NCI-H2171 treated with DMSO at 0.1 percent for 48 hours (cell line): ENCODE data around the gene GET3.
"Not testable (repeated sequence)": the region's sequence is repeated elsewhere in the genome, so short reads cannot be mapped to it uniquely, and the experiment has no call there.

Experiments used
- DNase-seq: peaks from one replicate; lab custom pipeline; 2025; lab: John Stamatoyannopoulos, UW

GET3 gene

GRCh38 chr19:12715929-12716328, 21.4 kb upstream of the GET3 start:
- no peak for DNase-seq

GRCh38 chr19:12720296-12720695, 17.0 kb upstream of the GET3 start:
- no peak for DNase-seq

GRCh38 chr19:12720851-12721655, 16.2 kb upstream of the GET3 start:
- DNase-seq, result no peak

DNA sequence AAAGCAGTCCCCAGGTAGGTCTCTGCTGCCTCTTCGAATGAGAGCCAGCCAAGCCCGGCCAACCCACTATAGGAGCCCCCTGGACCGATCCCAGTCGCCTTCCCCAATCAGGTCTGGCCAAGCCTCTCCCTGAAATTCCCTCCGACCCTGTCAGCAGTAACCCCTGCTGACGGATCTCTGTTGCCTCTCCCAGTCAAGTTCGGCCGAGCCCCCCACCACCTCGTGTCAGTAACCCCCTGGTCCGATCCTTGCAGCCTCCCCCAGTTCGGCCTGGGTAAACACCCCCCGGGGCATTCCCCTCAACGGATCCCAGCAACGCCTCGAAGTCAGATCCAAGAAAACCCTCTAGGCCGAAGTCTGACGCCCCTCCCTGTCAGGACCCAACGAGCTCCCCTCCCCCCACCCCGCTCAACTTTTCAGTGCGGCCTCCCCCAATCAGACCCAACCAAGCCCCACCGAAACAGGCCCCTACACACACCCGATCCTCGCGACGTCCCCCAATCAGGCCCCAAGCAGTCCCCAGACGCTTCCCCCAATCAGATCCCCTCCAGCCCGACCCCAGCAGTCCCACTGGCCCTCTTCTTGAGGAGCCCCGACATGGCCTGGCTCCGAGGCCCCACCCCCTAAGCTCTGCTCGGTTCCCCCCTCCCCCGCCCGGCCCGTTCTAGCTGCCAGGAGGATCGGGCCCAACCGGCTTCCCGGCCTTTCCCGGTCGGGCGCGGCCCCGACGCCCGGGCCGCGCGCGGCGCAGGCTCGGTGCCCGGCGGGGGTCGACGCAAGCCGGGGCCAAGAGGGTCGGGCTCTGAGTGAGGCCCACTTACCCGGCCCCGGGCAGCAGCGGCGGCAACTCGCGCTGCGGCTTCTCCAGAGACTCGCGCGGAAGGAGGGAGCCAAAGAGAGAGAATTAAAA, 15.4 kb upstream of the GET3 start:
- DNase-seq, result peak; percentile 46

DNA sequence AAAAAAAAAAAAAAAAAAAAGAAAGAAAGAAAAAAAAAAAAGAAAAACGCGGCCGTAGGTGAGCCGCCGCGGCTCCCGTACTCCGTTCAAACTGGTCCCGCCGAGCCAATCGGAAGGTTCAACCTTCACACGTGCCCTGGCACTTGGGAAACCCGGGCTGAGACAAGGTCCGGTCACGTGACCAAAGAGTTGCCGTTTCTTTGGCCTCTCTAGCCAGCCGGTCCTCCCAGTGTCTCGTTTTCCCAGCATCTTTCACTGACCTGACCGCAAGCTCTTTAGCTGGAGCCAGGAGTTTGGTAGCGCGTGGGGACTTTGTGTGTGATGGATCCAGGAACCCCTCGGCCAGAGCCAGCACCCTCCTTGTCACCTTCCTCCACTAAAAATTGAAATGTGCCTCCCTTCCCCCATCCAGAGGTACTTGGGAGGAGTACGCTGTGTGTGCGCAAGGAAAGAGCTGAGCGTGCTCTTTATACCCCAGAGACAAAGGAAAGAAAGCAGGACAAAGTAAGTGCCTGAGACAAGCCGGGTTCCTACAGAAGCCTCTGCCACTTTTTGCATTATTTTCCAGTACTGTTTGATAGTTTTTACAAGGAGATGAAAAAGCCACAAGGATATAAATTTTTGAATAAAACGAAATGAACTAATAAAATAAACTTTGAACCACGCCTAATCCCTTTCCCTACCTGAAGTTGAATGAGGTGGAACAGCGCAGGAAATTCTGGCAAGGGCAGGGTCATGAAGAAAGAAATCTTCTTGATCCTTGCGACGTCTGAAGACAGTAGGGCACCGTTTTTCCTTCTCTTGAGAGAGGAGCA, 14.5 kb upstream of the GET3 start:
- DNase-seq, result peak; percentile 98

GRCh38 chr19:12723381-12723640, 14.0 kb upstream of the GET3 start:
- peak; percentile 48 for DNase-seq

DNA sequence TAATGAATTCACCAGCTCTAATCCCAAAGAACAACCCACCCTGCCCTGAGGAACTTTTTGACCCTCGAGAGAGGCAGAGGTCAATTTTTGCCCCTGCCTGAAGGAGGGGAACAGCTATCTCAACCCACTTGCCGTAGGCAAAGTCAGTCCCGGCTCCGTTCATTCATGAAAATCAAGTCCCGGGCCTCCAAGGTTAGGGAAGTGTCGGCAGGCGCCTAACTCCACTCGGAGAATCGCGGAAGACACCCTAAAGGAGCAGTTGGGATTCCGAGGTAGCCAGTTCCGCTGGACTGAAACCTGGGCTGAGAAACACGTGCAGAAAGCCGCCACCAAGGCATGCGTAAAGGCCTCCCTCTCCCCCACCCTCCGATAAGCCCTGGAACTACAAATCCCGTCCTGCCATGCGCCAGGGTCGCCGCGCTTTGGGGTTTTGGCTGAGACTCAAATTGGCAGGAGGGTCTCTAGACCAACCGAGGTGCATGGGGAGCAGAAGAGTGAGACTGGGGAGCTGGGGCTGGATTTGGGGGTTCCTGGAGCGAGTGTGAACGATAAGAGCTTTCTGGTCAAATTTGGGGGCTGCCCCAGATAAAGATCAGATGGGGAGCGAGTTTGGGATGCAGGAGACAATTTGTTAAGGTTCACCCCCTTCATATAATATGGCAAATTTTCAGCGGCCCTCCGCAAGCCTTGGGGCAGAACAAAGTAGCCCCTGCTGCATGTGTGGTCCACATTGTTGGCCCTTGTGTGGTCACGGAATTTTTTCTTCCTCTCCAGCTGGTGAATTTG, 13.5 kb upstream of the GET3 start, which contains the start of gene TNPO2:
Gene TNPO2, minus strand, starts transcription at position 292 of the 786 bp plus-strand sequence. CDS start 2,955 bp downstream, outside the sequence.
- DNase-seq, result peak; percentile 86

DNA sequence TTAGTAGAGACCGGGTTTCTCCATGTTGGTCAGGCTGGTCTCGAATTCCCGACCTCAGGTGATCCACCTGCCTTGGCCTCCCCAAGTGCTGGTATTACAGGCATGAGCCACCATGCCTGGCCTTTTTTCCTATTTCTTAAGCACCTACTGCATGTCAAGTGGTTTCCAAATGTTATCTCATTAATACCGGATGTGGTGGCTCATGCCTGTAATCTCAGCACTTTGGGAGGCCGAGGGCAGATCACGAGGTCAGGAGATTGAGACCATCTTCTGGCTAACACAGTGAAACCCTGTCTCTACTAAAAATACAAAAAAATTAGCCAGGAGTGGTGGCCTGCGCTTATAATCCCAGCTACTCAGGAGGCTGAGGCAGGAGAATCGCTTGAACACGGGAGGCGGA, 11.7 kb upstream of the GET3 start:
- DNase-seq, result not testable (repeated sequence)

DNA sequence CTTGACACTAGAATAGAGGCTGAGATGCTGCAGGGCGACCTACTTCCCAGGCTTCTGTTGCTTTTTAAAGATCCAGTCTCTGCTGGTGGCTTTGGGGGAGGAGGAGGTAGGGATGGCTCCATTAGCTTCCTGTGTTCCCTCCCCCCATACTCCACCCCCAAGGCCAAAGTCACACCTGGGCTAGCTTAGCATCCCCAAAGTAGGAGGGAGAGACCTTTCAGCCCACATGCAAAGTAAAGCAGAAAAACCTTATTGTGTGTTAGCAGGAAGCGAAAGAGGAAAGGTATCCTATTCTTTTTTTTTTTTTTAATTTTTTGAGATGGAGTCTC, 10.3 kb upstream of the GET3 start:
- no peak for DNase-seq

GRCh38 chr19:12727745-12728433, 9.4 kb upstream of the GET3 start:
- no peak for DNase-seq

GRCh38 chr19:12730064-12730463, 7.2 kb upstream of the GET3 start:
- DNase-seq, result no peak

DNA sequence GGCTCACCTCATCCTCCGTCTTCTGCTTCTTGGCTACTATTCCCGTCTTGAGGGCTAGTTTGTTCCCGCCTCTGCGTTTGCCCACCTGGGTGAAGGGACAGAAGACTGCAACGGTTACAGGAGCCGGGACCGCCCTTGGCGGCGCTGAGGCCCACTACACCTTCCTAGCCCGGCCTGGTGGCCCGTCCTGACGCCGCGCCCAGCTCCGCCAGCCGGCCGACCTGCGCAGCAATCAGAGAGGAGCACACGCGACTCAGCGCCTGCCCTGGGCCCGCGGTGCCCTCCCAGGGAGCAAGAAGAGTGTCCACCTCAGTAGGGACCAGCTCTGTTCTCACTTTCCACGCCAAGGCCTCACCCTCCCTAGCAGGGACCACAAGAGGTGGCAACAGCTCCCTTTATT, 6.0 kb upstream of the GET3 start:
- no peak for DNase-seq

GRCh38 chr19:12733369-12734214, 3.7 kb upstream of the GET3 start:
- DNase-seq, result peak; percentile 52

GRCh38 chr19:12737835-12738351, 596 bp downstream of the GET3 start:
- DNase-seq, result no peak

DNA sequence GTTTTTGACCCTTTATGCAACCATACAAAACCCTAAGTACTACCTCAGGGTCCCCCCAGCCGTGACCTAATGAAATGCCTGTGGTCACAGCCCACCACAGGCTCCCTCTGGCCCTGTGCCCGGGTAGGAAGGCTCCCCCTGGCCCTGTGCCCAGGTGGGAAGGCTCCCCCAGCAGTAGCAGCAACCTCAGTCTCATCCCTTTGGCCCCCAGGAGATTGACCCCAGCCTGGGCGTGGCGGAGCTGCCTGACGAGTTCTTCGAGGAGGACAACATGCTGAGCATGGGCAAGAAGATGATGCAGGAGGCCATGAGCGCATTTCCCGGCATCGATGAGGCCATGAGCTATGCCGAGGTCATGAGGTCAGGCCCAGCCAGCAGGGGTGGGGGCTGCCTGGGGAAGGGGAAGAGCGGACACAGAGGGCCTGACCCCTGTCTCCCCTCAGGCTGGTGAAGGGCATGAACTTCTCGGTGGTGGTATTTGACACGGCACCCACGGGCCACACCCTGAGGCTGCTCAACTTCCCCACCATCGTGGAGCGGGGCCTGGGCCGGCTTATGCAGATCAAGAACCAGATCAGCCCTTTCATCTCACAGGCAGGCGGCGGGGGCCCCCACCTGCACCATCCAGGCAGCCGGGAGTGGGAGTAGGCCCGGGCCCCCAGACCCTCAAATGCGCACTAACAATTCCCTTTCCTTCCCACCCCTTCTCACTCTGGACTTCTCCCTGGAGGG, 8.0 kb downstream of the GET3 start:
- no peak for DNase-seq

- DNase-seq, result no peak
These were observed 11.2 kb downstream of the GET3 start for GRCh38 chr19:12748489-12748888.

DNA sequence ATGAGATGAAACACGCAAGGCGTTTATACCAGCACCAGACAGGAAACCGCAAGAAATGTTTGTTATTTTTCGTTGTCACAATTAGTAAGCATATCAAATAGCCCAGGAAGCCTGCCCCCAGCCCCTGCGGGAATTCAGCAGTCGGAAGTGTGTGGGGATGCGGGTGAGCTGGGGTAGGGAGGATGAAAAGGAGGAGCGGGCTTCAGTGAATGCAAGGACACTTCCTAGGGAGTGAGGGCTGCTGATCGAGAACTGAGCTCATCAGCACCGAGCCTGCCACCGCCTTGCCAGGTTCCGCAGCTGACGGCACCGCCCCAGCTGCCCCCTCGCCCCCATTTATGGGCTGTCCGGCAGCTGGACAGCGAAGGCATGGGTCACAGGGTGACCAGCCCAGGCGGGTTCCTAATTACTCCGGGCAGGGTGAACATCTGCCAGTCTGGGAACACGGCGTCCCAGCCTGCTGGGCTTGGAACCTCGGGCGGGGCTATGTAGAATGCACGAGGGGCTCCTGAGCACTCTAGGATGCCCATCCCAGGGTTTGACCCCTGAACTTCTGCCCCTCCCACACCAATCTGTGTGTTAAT, 12.7 kb downstream of the GET3 start:
- peak; percentile 91 for DNase-seq

GRCh38 chr19:12750851-12751250, 13.6 kb downstream of the GET3 start:
- no peak for DNase-seq

- DNase-seq, result no peak
These were observed 14.3 kb downstream of the GET3 start, which contains the start of gene BEST2 for GRCh38 chr19:12751635-12752034. Gene BEST2, plus strand, starts transcription at chr19:12751791. Its CDS starts 802 bp downstream, at chr19:12752593.
